Activated B cell treated with CpG ODN at 0.5 μM for 24 hours (primary cell): ENCODE results near the gene ADCY3. TPM values are rescaled to one million over a fixed set of nuclear protein-coding genes. Genes with fewer than 3 reads are reported as not detected.

Source experiments
- ATAC-seq: fragments of 200-7000 bp; cut with Tn5 transposase; one replicate; pipeline ENCODE4 v1.10.0; 2021; ENCODE audit warnings: low read depth, mild to moderate bottlenecking, moderate library complexity
- CTCF ChIA-PET: fragments of 350-600 bp; sonication (Branson Sonifier 250); formaldehyde crosslinking; loops from one replicate; lab custom pipeline; 2021; ENCODE audit warnings: antibody characterized with exemption; lab: Charles Lee
- POLR2A ChIA-PET: fragments of 350-600 bp; sonication (Branson Sonifier 250); formaldehyde crosslinking; loops from one replicate; lab custom pipeline; 2021; ENCODE audit warnings: antibody characterized with exemption; lab: Charles Lee
- DNase-seq: peaks from one replicate; pipeline ENCODE4 v3.0.0; 2022
- H3K27ac Mint-ChIP-seq: one replicate; pipeline ENCODE4 v1.8.0; 2020; ENCODE audit warnings: mixed read lengths
- H3K27me3 Mint-ChIP-seq: one replicate; pipeline ENCODE4 v1.8.0; 2021; ENCODE audit warnings: mixed read lengths
- H3K36me3 Mint-ChIP-seq: one replicate; pipeline ENCODE4 v1.8.0; 2021; ENCODE audit warnings: low read depth, mixed read lengths
- H3K4me1 Mint-ChIP-seq: one replicate; pipeline ENCODE4 v1.8.0; 2021; ENCODE audit warnings: mixed read lengths
- H3K4me3 Mint-ChIP-seq: one replicate; pipeline ENCODE4 v1.8.0; 2020; ENCODE audit warnings: mild to moderate bottlenecking, mixed read lengths
- H3K9me3 Mint-ChIP-seq: one replicate; pipeline ENCODE4 v1.8.0; 2020; ENCODE audit warnings: mixed read lengths
- CTCF ChIP-seq: fragments of 200-600 bp; IDR thresholded peaks from one replicate; pipeline ENCODE4 v1.8.0; 2022; ENCODE audit warnings: antibody characterized with exemption, mild to moderate bottlenecking
- intact Hi-C: fragments of 100-400 bp; cut with micrococcal nuclease; formaldehyde crosslinking; loops from one replicate; pipeline ENCODE4 v1.15.1; 2024
- total RNA-seq: library from RNA; stranded (reverse); gene quantifications from 2 replicates; pipeline ENCODE4 v1.2.3, GENCODE V29; 2022

Gene ADCY3
- total RNA-seq, 1 donor from 2014 or later = 126 TPM

- no peaks in the 10 kb centered on the region for H3K27me3 Mint-ChIP-seq
These were observed 97.9 kb downstream of the ADCY3 start for GRCh38 chr2:24822049-24822706.

GRCh38 chr2:24821433-24821891 is 98.6 kb downstream of the ADCY3 start:
- POLR2A ChIA-PET = interaction anchor here (0.6 kb wide), 1 partner anchor 62 kb away, joined by 3 read pairs; no protein-coding TSS in a partner anchor
- DNase-seq (no peak), ATAC-seq (no peak)
- intact Hi-C loops = no loop called here
- no peak for TF ChIP-seq CTCF
- H3K27ac Mint-ChIP-seq = no peak overlapping the region
- CTCF ChIA-PET = no interaction called here
- peaks cover 77% of the 10 kb centered on the region for H3K36me3 Mint-ChIP-seq
- H3K4me3 Mint-ChIP-seq = no peak overlapping the region
- H3K4me1 Mint-ChIP-seq = peaks cover 3% of the 10 kb centered on the region
- H3K27me3 Mint-ChIP-seq = no peaks in the 10 kb centered on the region
- no peaks in the 10 kb centered on the region for H3K9me3 Mint-ChIP-seq

More at GRCh38 chr2:24822049-24822706, 97.9 kb downstream of the ADCY3 start:
- Mint-ChIP-seq H3K9me3 (no peaks in the 10 kb centered on the region), H3K4me1 (peaks cover 3% of the 10 kb centered on the region), H3K36me3 (peaks cover 72% of the 10 kb centered on the region), H3K27ac (no peak overlapping the region), H3K4me3 (no peak overlapping the region)
- no peak for DNase-seq
- intact Hi-C loops = no loop called here
- CTCF ChIA-PET = no interaction called here
- ATAC-seq = no peak
- TF ChIP-seq CTCF = no peak
- POLR2A ChIA-PET = no interaction called here

GRCh38 chr2:24820598-24821432 is 99.2 kb downstream of the ADCY3 start:
- ATAC-seq (no peak), DNase-seq (no peak)
- CTCF ChIA-PET = interaction anchor here (2.2 kb wide), 1 partner anchor 411 kb away, joined by 7 read pairs; no protein-coding TSS in a partner anchor
- no peak for TF ChIP-seq CTCF
- Mint-ChIP-seq H3K27me3 (no peaks in the 10 kb centered on the region), H3K4me1 (peaks cover 3% of the 10 kb centered on the region), H3K36me3 (peaks cover 81% of the 10 kb centered on the region), H3K27ac (no peak overlapping the region), H3K4me3 (no peak overlapping the region), H3K9me3 (no peaks in the 10 kb centered on the region)
- POLR2A ChIA-PET = interaction anchor here (0.6 kb wide), 1 partner anchor 61 kb away, joined by 3 read pairs; no protein-coding TSS in a partner anchor
- intact Hi-C loops = no loop called here

GRCh38 chr2:24820175-24820513 is 99.9 kb downstream of the ADCY3 start:
- DNase-seq (no peak), ATAC-seq (no peak)
- Mint-ChIP-seq H3K27ac (no peak overlapping the region), H3K36me3 (peaks cover 84% of the 10 kb centered on the region), H3K4me3 (no peak overlapping the region), H3K27me3 (no peaks in the 10 kb centered on the region), H3K9me3 (no peaks in the 10 kb centered on the region), H3K4me1 (peaks cover 3% of the 10 kb centered on the region)
- POLR2A ChIA-PET = interaction anchor here (0.6 kb wide), 1 partner anchor 41 kb away, joined by 3 read pairs; no protein-coding TSS in a partner anchor
- TF ChIP-seq CTCF = no peak
- intact Hi-C loops = no loop called here
- CTCF ChIA-PET = interaction anchor here (2.2 kb wide), 1 partner anchor 410 kb away, joined by 7 read pairs; no protein-coding TSS in a partner anchor
